Measurements from ENCODE around the gene FREM2.

Gene FREM2

GRCh38 chr13:38897521-38897920 is 210.6 kb downstream of the FREM2 start:
- no peaks in the 10 kb centered on the region for H3K4me1 ChIP-seq
- TF ChIP-seq, protein P1, sequence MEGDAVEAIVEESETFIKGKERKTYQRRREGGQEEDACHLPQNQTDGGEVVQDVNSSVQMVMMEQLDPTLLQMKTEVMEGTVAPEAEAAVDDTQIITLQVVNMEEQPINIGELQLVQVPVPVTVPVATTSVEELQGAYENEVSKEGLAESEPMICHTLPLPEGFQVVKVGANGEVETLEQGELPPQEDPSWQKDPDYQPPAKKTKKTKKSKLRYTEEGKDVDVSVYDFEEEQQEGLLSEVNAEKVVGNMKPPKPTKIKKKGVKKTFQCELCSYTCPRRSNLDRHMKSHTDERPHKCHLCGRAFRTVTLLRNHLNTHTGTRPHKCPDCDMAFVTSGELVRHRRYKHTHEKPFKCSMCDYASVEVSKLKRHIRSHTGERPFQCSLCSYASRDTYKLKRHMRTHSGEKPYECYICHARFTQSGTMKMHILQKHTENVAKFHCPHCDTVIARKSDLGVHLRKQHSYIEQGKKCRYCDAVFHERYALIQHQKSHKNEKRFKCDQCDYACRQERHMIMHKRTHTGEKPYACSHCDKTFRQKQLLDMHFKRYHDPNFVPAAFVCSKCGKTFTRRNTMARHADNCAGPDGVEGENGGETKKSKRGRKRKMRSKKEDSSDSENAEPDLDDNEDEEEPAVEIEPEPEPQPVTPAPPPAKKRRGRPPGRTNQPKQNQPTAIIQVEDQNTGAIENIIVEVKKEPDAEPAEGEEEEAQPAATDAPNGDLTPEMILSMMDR (IDR thresholded peaks at IDR 0.05): no peak
- no peaks in the 10 kb centered on the region for H3K27me3 ChIP-seq
- DNase-seq: no peak
- no peaks in the 10 kb centered on the region for H3K36me3 ChIP-seq
- intact Hi-C loops (cut with DNase I; ENCODE audit: low total_unique reads): no loop called here
- H3K4me3 ChIP-seq: no peak overlapping the region
- no peak overlapping the region for H3K27ac ChIP-seq
- H3K9me3 ChIP-seq: peaks cover 0 to 6% (median 0%) of the 10 kb centered on the region in 3 donors

DNA sequence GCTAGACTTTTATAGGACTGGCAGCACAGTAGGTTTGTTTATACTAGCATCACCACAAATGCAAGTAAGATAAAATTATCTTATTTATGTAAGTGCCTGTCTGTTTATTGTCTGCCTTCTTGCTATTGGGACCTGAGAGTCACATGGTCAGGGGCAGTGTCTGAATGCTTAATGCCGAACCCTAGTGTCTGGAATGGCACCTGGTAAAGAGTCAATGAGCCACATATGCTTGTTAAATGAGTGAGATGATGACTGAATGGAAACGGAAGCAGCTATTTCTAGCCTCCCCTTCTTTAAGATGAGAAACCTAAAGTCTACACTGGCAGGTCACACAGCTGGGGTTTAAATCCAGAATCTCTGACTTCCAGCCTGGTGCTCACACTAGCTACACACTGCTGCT is 211.6 kb downstream of the FREM2 start:
- Histone ChIP-seq H3K4me1 (no peaks in the 10 kb centered on the region), H3K36me3 (no peaks in the 10 kb centered on the region), H3K27ac (no peak overlapping the region), H3K9me3 (peaks cover 0 to 6% (median 0%) of the 10 kb centered on the region in 3 donors), H3K4me3 (no peak overlapping the region), H3K27me3 (no peaks in the 10 kb centered on the region)
- intact Hi-C loops (cut with DNase I; ENCODE audit: low total_unique reads): no loop called here
- no peak for DNase-seq
- TF ChIP-seq, protein P1 (IDR thresholded peaks at IDR 0.05): no peak

GRCh38 chr13:38899571-38899970 is 212.7 kb downstream of the FREM2 start:
- no peak for DNase-seq
- Histone ChIP-seq H3K36me3 (no peaks in the 10 kb centered on the region), H3K4me1 (no peaks in the 10 kb centered on the region), H3K9me3 (peaks cover 0 to 1% (median 0%) of the 10 kb centered on the region in 3 donors), H3K27me3 (no peaks in the 10 kb centered on the region), H3K4me3 (no peak overlapping the region), H3K27ac (no peak overlapping the region)
- intact Hi-C loops (cut with DNase I; ENCODE audit: low total_unique reads): no loop called here
- TF ChIP-seq, protein P1 (IDR thresholded peaks at IDR 0.05): no peak

GRCh38 chr13:38900188-38900587 is 213.3 kb downstream of the FREM2 start:
- no peaks in the 10 kb centered on the region for H3K27me3 ChIP-seq
- no peak overlapping the region for H3K27ac ChIP-seq
- H3K4me3 ChIP-seq: no peak overlapping the region

GRCh38 chr13:38902551-38902950 is 215.7 kb downstream of the FREM2 start:
- Histone ChIP-seq H3K36me3 (no peaks in the 10 kb centered on the region), H3K27ac (no peak overlapping the region), H3K4me1 (no peaks in the 10 kb centered on the region), H3K9me3 (no peaks in the 10 kb centered on the region), H3K4me3 (no peak overlapping the region), H3K27me3 (no peaks in the 10 kb centered on the region)
- intact Hi-C loops (cut with DNase I; ENCODE audit: low total_unique reads): no loop called here
- TF ChIP-seq, protein P1 (IDR thresholded peaks at IDR 0.05): no peak
- DNase-seq: no peak

More at GRCh38 chr13:38900188-38900587, 213.3 kb downstream of the FREM2 start:
- no peaks in the 10 kb centered on the region for H3K4me1 ChIP-seq
- intact Hi-C loops (cut with DNase I; ENCODE audit: low total_unique reads): no loop called here
- DNase-seq: no peak
- TF ChIP-seq, protein P1 (IDR thresholded peaks at IDR 0.05): no peak
- H3K36me3 ChIP-seq: no peaks in the 10 kb centered on the region
- H3K9me3 ChIP-seq: no peaks in the 10 kb centered on the region

DNA sequence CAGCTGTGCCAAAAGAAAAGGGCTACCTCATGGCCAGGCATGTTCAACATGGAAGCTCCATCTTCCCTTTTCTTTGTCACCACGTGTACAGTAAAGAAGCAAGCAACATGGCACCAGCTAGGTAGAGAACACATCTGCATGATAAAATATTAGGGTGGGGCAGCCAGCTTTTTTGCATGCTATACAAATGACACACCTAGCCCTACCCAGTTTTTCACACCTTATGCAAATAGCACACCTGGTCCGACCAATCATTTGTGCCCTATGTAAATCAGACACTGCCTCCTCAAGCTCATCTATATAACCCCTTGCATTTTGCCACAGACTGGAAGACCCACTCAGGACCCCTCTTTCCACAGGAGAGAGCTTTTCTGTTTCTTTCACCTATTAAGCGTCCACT is 218.2 kb downstream of the FREM2 start:
- Histone ChIP-seq H3K27me3 (no peaks in the 10 kb centered on the region), H3K27ac (no peak overlapping the region), H3K4me1 (no peaks in the 10 kb centered on the region), H3K36me3 (no peaks in the 10 kb centered on the region), H3K4me3 (no peak overlapping the region), H3K9me3 (no peaks in the 10 kb centered on the region)
- intact Hi-C loops (cut with DNase I; ENCODE audit: low total_unique reads): no loop called here
- TF ChIP-seq, protein P1 (IDR thresholded peaks at IDR 0.05): no peak
- no peak for DNase-seq

All from tibial artery (tissue), 4 donors.